HG03565 (cell line): ENCODE measurements around the gene PSMB4.
A peak's percentile ranks its signal among the peaks of the same experiment; 100 is the strongest.
"Not testable (repeated sequence)": the region's sequence is repeated elsewhere in the genome, so short reads cannot be mapped to it uniquely, and the experiment has no call there.

Experiments
- ATAC-seq: cut with Tn5 transposase; IDR thresholded peaks from one replicate; pipeline ENCODE4 v1.9.1; 2021; ENCODE audit warnings: mild to moderate bottlenecking, moderate library complexity; ENCODE audit not compliant: unreplicated experiment

Gene PSMB4

GRCh38 chr1:151399324-151400171 is at the start of gene PSMB4:
Gene PSMB4, plus strand, starts transcription at chr1:151399573. Its CDS starts 15 bp downstream, at chr1:151399588.
- peak; percentile 76 for ATAC-seq

DNA sequence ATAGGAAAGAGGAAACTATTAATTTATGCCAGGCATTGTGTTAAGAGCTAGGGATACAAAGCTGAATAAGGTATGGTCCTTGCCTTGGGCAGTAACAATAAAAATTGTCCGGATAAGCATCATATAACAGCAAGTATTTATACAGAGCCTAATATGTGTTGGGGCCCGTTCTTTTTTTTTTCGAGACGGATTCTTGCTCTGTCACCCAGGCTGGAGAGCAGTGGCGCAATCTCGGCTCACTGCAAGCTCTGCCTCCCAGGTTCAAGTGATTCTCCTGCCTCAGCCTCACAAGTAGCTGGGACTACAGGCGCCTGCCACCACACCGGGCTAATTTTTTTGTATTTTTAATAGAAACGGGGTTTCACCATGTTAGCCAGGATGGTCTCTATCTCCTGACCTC is 49.0 kb upstream of the PSMB4 start:
- not testable (repeated sequence) for ATAC-seq

- ATAC-seq: no peak
These were observed 47.2 kb upstream of the PSMB4 start for GRCh38 chr1:151352021-151352718.

GRCh38 chr1:151356696-151357095 is 42.7 kb upstream of the PSMB4 start:
- ATAC-seq: no peak

GRCh38 chr1:151361883-151362282 is 37.5 kb upstream of the PSMB4 start:
- ATAC-seq: no peak

DNA sequence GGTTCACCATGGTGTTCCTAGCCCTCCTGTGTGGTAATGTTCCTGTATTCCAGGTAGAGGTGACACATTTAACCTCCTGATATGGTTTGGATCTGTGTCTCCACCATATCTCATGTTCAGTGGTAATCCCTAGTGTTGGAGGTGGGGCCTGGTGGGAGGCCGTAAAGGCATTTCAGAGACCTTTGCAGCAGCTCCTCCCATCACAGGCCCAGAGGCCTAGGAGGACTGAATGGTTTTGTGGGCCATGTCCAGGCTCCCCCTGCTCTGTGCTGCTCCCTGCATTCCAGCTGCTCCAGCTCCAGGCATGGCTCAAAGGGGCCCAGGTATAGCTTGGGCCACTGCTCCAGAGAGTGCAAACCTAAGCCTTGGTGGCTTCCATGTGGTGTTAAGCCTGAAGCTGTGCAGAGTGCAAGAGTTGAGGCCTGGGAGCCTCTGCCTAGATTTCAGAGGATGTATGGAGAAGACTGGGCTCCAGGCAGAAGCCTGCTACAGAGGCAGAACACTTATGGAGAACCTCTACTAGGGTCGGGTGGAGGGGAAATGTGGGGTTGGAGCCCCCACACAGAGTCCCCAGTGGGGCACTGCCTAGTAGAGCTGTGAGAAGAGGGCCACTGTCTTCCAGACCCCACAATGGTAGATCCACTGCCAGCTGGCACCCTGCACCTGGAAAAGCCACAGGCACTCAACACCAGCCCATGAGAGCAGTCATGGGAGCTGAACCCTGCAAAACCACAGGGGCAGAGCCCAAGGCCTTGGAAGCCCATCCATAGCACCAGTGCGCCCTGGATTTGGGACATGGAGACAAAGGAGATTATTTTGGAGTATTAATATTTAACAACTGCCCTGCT is 36.8 kb upstream of the PSMB4 start:
- no peak for ATAC-seq

DNA sequence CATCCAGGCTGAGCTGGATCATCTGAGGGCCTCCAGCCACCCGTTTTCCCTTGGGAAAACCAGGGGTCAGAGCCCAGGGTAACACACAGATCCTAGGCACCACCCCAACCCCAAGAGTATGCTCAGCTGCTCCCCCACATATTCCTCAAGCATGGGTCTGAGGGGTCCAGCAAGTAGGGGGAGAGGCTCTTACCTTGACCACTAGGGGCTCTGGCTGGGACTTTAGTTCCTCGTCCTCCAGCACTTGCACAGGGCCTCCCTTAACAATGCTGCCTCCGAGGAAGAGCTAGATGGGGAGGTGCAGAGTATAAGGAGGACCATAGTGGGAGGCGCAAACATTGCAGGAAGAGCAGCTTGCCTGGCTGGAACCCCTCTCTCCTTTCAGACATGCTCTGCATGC is 34.4 kb upstream of the PSMB4 start:
- no peak for ATAC-seq

DNA sequence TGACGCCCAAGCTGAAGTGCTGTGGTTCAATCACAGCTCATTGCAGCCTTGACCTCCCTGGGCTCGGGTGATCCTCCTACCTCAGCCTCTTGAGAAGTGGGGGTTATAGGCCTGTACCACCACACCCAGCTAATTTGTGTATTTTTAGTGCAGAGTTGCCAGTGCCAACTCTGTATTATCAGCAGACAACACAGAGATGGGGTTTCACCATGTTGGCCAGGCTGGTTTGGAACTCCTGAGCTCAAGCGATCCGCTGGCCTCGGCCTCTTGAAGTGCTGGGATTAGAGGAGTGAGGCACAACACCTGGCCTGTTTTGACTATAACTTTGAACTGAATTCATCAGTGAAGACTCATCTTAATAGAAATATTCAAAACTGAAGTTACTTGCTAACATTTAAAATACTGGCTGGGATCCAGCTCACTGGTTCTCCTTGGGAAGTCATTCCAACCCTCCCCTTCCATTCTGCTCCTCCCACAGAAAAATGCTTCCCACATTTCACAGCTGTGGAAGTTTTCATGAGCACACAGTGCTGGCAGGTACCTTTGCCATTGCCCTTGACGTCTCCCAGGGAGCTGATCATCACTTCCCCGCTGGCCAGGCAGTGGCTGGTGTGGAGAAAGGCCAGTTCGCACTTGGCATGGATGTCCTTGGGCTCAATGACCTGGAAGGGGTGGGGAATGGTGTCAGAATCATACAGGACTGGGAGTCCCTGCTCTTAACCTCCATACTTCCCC is 31.5 kb upstream of the PSMB4 start:
- ATAC-seq: no peak

GRCh38 chr1:151368393-151369301 is 30.7 kb upstream of the PSMB4 start:
- no peak for ATAC-seq

- no peak for ATAC-seq
These were observed 30.1 kb upstream of the PSMB4 start for GRCh38 chr1:151369302-151369610.

GRCh38 chr1:151369621-151370048 is 29.7 kb upstream of the PSMB4 start:
- no peak for ATAC-seq

DNA sequence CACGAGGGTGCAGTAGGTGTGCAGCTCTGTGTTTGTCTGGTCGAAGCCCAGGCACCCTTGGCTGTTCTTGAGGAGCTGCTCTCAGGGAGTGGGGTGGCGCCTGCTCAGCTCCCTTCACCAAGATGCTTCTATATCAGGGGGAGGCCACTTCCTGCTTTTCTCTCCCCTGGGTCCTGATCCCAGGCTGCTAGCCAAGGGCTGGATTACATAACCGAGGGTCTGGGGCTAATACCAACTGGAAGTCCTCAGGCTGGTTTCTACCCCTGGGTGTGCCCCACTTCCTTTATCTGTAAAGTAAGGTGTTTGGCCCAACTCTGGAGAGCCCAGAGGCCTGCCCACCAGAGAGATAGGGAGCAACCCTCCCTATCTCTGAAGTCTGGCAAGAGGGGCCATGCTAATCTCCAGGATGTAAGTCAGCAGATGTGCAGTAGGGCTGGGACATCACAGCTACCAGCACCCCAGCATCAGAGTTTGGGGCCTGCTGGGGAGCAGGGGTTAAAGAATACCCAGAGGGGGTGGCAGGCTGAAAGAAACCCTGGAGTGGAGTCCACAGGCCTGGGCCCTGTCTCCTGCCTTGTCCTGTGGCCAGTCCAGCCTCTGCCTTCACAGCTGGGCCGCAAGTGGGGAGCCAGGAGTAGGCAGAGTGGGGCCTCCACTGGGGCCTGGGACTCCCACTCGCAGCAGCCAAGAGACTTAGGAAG is 29.0 kb upstream of the PSMB4 start:
- no peak for ATAC-seq

DNA sequence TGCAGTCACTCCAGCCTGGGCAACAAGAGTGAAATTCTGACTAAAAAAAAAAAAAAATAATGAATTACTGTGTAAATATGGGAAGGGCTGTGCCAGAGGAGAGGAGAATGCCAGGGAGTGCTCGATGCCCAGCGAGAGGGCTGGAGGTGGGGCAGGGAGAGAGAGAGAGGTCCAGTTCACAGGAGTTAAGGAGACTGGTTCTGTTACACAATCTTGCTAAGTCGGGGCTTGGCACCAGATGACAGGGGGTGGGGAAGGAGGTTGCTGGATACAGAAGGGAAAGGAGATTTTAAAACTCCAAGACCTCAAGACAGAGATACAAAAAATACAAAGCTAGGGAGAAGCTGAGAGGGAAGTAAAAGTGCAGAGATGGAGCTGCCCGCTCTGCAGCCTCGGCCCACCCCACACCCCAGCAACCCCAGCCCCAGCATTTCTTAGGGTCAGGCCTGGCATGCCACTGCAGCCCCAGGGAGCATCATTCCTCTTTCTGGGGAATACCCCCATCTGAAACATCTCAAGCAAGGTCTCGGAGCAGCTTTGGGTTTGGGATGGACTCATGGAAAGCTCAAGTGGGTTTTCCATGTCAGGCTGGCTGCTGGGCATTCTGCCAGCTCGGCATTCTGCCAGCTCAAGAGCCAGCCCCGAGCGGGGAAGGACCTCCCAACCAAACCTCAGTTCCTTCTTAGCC is 27.9 kb upstream of the PSMB4 start:
- no peak for ATAC-seq

DNA sequence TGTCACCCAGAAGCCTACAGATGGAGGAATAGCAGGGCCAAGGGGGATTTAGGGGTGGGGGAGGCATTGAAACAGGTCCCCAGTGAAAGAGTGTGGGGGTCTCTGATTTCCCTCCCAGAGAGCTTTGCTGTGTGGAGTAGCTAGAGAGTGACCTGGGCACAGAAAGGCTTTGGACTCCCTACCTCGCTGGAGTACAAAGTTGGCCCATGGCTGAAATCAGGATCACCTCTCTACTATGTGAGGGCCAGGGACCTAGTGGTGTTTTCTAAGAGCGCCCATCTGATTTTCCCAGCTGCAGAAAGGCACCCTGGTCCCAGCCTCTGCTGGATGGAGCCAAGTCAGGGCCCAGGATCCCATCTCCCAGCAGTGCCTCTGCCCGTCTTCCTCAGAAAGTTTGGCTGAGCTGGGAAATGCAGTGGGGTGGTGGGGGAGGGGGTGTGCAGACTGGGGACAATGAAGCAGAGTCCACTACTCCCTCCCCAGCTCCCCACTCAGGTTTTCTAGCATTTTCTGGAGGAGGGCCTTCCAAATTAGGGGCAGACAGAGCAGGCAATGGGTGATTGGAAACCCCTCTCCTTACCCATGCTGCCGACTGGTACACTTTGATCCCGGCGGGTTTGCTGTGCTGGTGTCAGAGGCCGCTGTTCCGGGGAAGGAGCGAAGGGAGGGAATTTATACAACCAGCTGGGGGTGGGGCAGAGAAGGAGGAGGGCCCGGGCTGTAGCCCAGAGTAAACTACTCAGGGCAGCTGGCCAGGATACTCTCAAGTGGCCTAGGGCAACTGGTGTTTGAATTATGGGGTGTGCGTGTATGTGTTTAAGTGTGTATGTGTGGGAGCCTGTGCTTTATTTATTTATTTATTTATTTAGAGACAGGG is 27.1 kb upstream of the PSMB4 start, which contains the start of gene SELENBP1:
Gene SELENBP1, minus strand, starts transcription at position 648 of the 877 bp plus-strand sequence. Its CDS starts 64 bp downstream, at position 584.
- ATAC-seq: no peak

- ATAC-seq: no peak
These were observed 26.2 kb upstream of the PSMB4 start for GRCh38 chr1:151373196-151373595.

- ATAC-seq: no peak
These were observed 22.1 kb upstream of the PSMB4 start for GRCh38 chr1:151377150-151377884.

DNA sequence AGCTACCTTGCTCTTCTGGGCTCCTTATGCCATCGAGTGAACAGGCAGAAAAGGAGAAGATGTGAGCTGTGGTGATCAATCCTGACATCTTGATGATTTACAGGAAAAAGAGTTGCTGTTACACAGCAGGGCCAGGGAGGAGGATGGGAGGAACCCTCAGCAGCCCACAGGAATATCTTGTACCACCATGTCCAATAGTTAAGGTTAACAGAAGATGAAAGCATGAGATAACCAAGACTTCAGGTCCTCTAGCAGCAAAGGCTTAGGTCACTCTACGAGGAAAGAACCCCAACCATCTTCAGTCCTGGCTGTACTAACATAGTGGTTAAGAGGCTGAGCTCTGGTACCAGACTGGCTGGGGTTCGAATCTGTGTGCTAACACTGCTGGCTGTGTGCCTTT is 14.8 kb upstream of the PSMB4 start:
- ATAC-seq: no peak
